Prostate gland (tissue), 2 donors: ENCODE results near the gene SLC24A4.

ENCODE experiments used
- POLR2A ChIP-seq: fragments of 450-650 bp; IDR thresholded peaks from one replicate; pipeline ENCODE4 v1.6.1; 2016; ENCODE audit warnings: antibody characterized with exemption, mild to moderate bottlenecking
- POLR2AphosphoS5 ChIP-seq: sonication (generic); formaldehyde crosslinking; IDR thresholded peaks from one replicate; pipeline ENCODE4 v1.6.1; 2017; ENCODE audit warnings: antibody characterized with exemption
- TF ChIP-seq, protein P1 (sequence below), 4 experiments: fragments of 200-600 bp in 2 of 4; fragments of 450-650 bp in 2 of 4; sonication (generic) in 2 of 4; IDR thresholded peaks; 1 replicate in 3 of 4; 2 replicates in 1 of 4; pipeline ENCODE4 v1.5.1; 2016 to 2019; ENCODE audit warnings: antibody characterized with exemption in 4 of 4, mild to moderate bottlenecking in 2 of 4, moderate library complexity in 2 of 4

DNA sequence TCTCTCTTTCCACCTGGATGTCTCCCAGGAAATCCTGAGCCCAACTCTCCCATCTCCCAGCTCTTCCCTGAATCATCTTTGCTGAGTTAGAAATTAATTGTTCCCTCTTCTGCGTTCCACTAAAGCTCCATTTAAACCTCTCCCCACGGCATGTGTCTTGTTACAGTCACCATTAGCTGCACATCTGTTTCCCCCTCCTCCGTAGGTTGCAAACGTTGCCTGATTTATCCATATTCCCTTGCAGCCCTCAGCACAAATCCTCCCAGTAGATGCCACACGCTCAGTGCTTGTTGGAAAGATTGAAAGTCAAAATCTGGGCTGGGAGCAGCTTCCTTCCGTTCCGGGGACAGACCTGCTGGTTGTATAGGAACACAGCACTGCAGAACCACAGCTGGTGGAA lies 90.4 kb downstream of the SLC24A4 start:
- TF ChIP-seq POLR2A (no peak), POLR2AphosphoS5 (no peak)
- TF ChIP-seq, protein P1, sequence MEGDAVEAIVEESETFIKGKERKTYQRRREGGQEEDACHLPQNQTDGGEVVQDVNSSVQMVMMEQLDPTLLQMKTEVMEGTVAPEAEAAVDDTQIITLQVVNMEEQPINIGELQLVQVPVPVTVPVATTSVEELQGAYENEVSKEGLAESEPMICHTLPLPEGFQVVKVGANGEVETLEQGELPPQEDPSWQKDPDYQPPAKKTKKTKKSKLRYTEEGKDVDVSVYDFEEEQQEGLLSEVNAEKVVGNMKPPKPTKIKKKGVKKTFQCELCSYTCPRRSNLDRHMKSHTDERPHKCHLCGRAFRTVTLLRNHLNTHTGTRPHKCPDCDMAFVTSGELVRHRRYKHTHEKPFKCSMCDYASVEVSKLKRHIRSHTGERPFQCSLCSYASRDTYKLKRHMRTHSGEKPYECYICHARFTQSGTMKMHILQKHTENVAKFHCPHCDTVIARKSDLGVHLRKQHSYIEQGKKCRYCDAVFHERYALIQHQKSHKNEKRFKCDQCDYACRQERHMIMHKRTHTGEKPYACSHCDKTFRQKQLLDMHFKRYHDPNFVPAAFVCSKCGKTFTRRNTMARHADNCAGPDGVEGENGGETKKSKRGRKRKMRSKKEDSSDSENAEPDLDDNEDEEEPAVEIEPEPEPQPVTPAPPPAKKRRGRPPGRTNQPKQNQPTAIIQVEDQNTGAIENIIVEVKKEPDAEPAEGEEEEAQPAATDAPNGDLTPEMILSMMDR (IDR thresholded peaks at IDR 0.05) = no peak
